Esophagus (tissue), 2 donors: ENCODE data around the gene C5orf47. TPM values are rescaled to one million over a fixed set of nuclear protein-coding genes. Genes with fewer than 3 reads are reported as not detected.

ENCODE experiments used
- H3K27ac ChIP-seq, 2 donors: one replicate each; pipeline ENCODE4 v1.5.1; 2013; ENCODE audit warnings: low read depth in 2 of 2, mild to moderate bottlenecking in 2 of 2, inconsistent platforms in 1 of 2, low read length in 1 of 2, moderate library complexity in 1 of 2
- H3K27me3 ChIP-seq, 2 donors: one replicate each; pipeline ENCODE4 v1.6.1; 2013; ENCODE audit warnings: low read length in 2 of 2, control low read depth in 1 of 2, mild to moderate bottlenecking in 1 of 2; ENCODE audit not compliant: insufficient read depth in 2 of 2, control insufficient read depth in 1 of 2
- H3K36me3 ChIP-seq, 2 donors: one replicate each; pipeline ENCODE4 v1.6.1; 2013; ENCODE audit warnings: low read length in 1 of 2; ENCODE audit not compliant: control insufficient read depth in 2 of 2, insufficient read depth in 2 of 2
- H3K4me1 ChIP-seq, 2 donors: one replicate each; pipeline ENCODE4 v1.6.1; 2013; ENCODE audit warnings: low read length in 1 of 2; ENCODE audit not compliant: control insufficient read depth in 2 of 2, insufficient read depth in 2 of 2
- H3K4me3 ChIP-seq, 2 donors: one replicate each; pipeline ENCODE4 v1.5.1; 2013; ENCODE audit warnings: low read length in 2 of 2, mild to moderate bottlenecking in 2 of 2, low read depth in 1 of 2, moderate library complexity in 1 of 2
- H3K9me3 ChIP-seq, 2 donors: one replicate each; pipeline ENCODE4 v1.6.1; 2013; ENCODE audit warnings: mild to moderate bottlenecking in 2 of 2, low read depth in 1 of 2, low read length in 1 of 2, moderate library complexity in 1 of 2; ENCODE audit not compliant: control insufficient read depth in 2 of 2, insufficient read depth in 1 of 2
- WGBS, 2 donors: extraction: QIAGEN DNeasy Blood & Tissue Kit; methylation state at CpG; one replicate each; pipeline ENCODE4 v1.1.7; 2013; 5-methylcytosine and 5-hydroxymethylcytosine counted together
- polyA plus RNA-seq, 2 donors: library from polyadenylated mRNA; stranded (reverse); fragments of 200-250 nt; gene quantifications; one replicate each; pipeline ENCODE4 v1.2.3, GENCODE V29; 2013
- donor health status: healthy with polysubstance abuse.
- donor health status: Bipolar disorder and iron deficiency.

C5orf47 gene
- polyA plus RNA-seq, 2 donors, result not detected

GRCh38 chr5:173969167-173970049 is 19.6 kb upstream of the C5orf47 start:
- no peaks in the 10 kb centered on the region for H3K27me3 ChIP-seq
- peaks cover 2 to 5% of the 10 kb centered on the region in 2 donors for H3K4me1 ChIP-seq
- H3K36me3 ChIP-seq, result no peaks in the 10 kb centered on the region
- no peak overlapping the region for H3K27ac ChIP-seq
- no peak overlapping the region for H3K4me3 ChIP-seq
- no peaks in the 10 kb centered on the region for H3K9me3 ChIP-seq
- 71 to 78% methylated on average over 12 of the region's 12 CpGs for WGBS, 2 donors

- no peaks in the 10 kb centered on the region for H3K27me3 ChIP-seq
- no peak overlapping the region for H3K27ac ChIP-seq
- H3K4me3 ChIP-seq, result no peak overlapping the region
- H3K9me3 ChIP-seq, result no peaks in the 10 kb centered on the region
- peaks cover 2 to 5% of the 10 kb centered on the region in 2 donors for H3K4me1 ChIP-seq
- H3K36me3 ChIP-seq, result no peaks in the 10 kb centered on the region
- WGBS, 2 donors, result 79 to 82% methylated on average over 18 of the region's 18 CpGs
Measured at GRCh38 chr5:173970878-173971650, 17.9 kb upstream of the C5orf47 start.

DNA sequence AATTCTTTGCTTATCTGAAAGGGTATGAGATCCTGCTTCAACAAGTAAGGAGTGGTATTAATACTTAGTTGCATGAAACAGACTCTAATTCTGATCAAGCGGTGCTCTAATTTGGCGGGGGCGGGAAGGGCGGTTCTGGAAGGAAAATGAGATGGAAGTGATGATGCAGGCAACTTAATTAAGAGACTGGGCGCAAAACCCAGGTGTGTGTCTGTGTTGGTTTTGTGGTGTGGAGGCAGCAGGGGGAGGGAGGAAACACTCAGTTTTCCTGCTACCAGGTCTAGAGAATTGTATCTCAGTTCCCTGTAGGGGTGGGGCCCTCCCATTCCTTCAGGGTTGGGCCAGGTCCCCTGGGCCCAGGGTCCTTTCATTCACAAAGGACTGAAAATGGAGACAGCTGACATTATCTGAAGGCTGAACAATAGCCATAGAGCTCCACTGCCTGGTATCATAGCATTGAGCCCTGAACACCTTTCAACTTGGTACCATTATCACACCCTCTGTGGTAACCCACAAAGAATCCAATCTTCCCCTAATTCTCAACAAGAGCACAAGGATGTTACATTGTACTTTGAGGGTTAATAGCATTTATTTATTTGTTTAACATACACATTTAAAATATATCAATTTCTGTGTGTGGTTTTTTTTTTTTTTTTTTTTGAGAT is 17.2 kb upstream of the C5orf47 start:
- no peak overlapping the region for H3K4me3 ChIP-seq
- WGBS, 2 donors, result 92 to 94% methylated on average over 5 of the region's 5 CpGs
- no peaks in the 10 kb centered on the region for H3K9me3 ChIP-seq
- H3K36me3 ChIP-seq, result no peaks in the 10 kb centered on the region
- no peaks in the 10 kb centered on the region for H3K27me3 ChIP-seq
- H3K27ac ChIP-seq, result no peak overlapping the region
- H3K4me1 ChIP-seq, result peaks cover 2 to 5% of the 10 kb centered on the region in 2 donors

DNA sequence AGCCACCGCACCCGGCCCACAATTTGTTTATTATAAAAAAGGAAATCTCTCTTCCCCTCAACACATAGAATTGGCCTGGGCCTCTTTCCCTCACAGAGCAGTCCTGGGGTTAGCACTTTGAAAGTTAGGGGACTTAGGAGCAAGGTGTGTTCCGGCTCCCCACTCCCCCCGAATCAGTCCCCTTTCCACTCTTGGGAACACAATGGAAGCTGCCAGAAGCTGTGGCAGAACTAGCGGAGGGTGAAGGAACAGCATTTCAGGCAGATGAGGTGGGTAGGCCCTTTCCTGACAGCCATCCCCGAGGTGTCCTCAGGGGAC is 16.4 kb upstream of the C5orf47 start:
- Histone ChIP-seq H3K9me3 (no peaks in the 10 kb centered on the region), H3K27ac (no peak overlapping the region), H3K27me3 (no peaks in the 10 kb centered on the region), H3K4me1 (peaks cover 2 to 5% of the 10 kb centered on the region in 2 donors), H3K4me3 (no peak overlapping the region), H3K36me3 (no peaks in the 10 kb centered on the region)
- 63 to 66% methylated on average over 6 of the region's 6 CpGs for WGBS, 2 donors

- Histone ChIP-seq H3K4me1 (peaks cover 2 to 5% of the 10 kb centered on the region in 2 donors), H3K9me3 (no peaks in the 10 kb centered on the region), H3K4me3 (peak overlapping the region; percentile 28 to 35), H3K27ac (no peak overlapping the region), H3K36me3 (no peaks in the 10 kb centered on the region), H3K27me3 (no peaks in the 10 kb centered on the region)
- 2 to 4% methylated on average over 30 of the region's 30 CpGs for WGBS, 2 donors
Measured at GRCh38 chr5:173972925-173973615, 15.9 kb upstream of the C5orf47 start.

GRCh38 chr5:173973616-173973969 is 15.4 kb upstream of the C5orf47 start:
- H3K9me3 ChIP-seq, result no peaks in the 10 kb centered on the region
- H3K4me1 ChIP-seq, result peaks cover 2 to 5% of the 10 kb centered on the region in 2 donors
- peak overlapping the region; percentile 28 to 35 for H3K4me3 ChIP-seq
- WGBS, 2 donors, result 10 to 12% methylated on average over 13 of the region's 13 CpGs
- H3K36me3 ChIP-seq, result no peaks in the 10 kb centered on the region
- no peaks in the 10 kb centered on the region for H3K27me3 ChIP-seq
- H3K27ac ChIP-seq, result no peak overlapping the region

- Histone ChIP-seq H3K27me3 (no peaks in the 10 kb centered on the region), H3K9me3 (no peaks in the 10 kb centered on the region), H3K4me1 (peaks cover 2 to 5% of the 10 kb centered on the region in 2 donors), H3K4me3 (no peak overlapping the region), H3K36me3 (no peaks in the 10 kb centered on the region), H3K27ac (no peak overlapping the region)
- 64 to 66% methylated on average over 5 of the region's 5 CpGs for WGBS, 2 donors
Measured at GRCh38 chr5:173974688-173975239, 14.2 kb upstream of the C5orf47 start.

GRCh38 chr5:173981185-173981761 is 7.7 kb upstream of the C5orf47 start:
- WGBS, 2 donors, result 53 to 54% methylated on average over 5 of the region's 5 CpGs
- H3K9me3 ChIP-seq, result no peaks in the 10 kb centered on the region
- no peak overlapping the region for H3K27ac ChIP-seq
- H3K4me1 ChIP-seq, result no peaks in the 10 kb centered on the region
- no peak overlapping the region for H3K4me3 ChIP-seq
- no peaks in the 10 kb centered on the region for H3K36me3 ChIP-seq
- no peaks in the 10 kb centered on the region for H3K27me3 ChIP-seq

- WGBS, 2 donors, result 39 to 48% methylated on average over 4 of the region's 4 CpGs
- H3K27me3 ChIP-seq, result no peaks in the 10 kb centered on the region
- H3K4me3 ChIP-seq, result no peak overlapping the region
- H3K36me3 ChIP-seq, result no peaks in the 10 kb centered on the region
- no peaks in the 10 kb centered on the region for H3K9me3 ChIP-seq
- no peak overlapping the region for H3K27ac ChIP-seq
- H3K4me1 ChIP-seq, result no peaks in the 10 kb centered on the region
Measured at GRCh38 chr5:173984218-173984617, 4.8 kb upstream of the C5orf47 start.
